Smooth muscle cell (in vitro differentiated cells): ENCODE data around the gene BCL6B. TPM values are rescaled to one million over a fixed set of nuclear protein-coding genes. Genes with fewer than 3 reads are reported as not detected.

ENCODE experiments used
- DNase-seq: peaks from one replicate; lab custom pipeline; 2025; ENCODE audit not compliant: unreplicated experiment; lab: John Stamatoyannopoulos, UW
- H2AFZ ChIP-seq: fragments of 200-600 bp; sonication (generic); 2 replicates; pipeline ENCODE4 v1.6.0; 2016; ENCODE audit warnings: antibody characterized with exemption, low read depth, mild to moderate bottlenecking
- H3F3A ChIP-seq: fragments of 200-600 bp; sonication (generic); 2 replicates; pipeline ENCODE4 v1.6.0; 2017; ENCODE audit warnings: antibody characterized with exemption, low read depth
- H3K27ac ChIP-seq: fragments of 200-600 bp; sonication (generic); 2 replicates; pipeline ENCODE4 v1.5.1; 2016; ENCODE audit warnings: low read depth, mild to moderate bottlenecking
- H3K27me3 ChIP-seq: fragments of 200-600 bp; sonication (generic); 2 replicates; pipeline ENCODE4 v1.6.1; 2016; ENCODE audit warnings: low read depth, mild to moderate bottlenecking
- H3K36me3 ChIP-seq: fragments of 200-600 bp; sonication (generic); 2 replicates; pipeline ENCODE4 v1.5.1; 2016; ENCODE audit warnings: low read depth
- H3K4me1 ChIP-seq: fragments of 200-600 bp; sonication (generic); 2 replicates; pipeline ENCODE4 v1.5.1; 2016; ENCODE audit warnings: low read depth
- H3K4me2 ChIP-seq: fragments of 200-600 bp; sonication (generic); 2 replicates; pipeline ENCODE4 v1.6.0; 2016; ENCODE audit warnings: mild to moderate bottlenecking
- H3K4me3 ChIP-seq: fragments of 200-600 bp; sonication (generic); 2 replicates; pipeline ENCODE4 v1.5.1; 2016; ENCODE audit warnings: mild to moderate bottlenecking
- H3K79me2 ChIP-seq: fragments of 200-600 bp; sonication (generic); 2 replicates; pipeline ENCODE4 v1.6.0; 2016; ENCODE audit warnings: low read depth, mild to moderate bottlenecking
- H3K9ac ChIP-seq: fragments of 200-600 bp; sonication (generic); 2 replicates; pipeline ENCODE4 v1.6.0; 2016; ENCODE audit warnings: low read depth
- H3K9me3 ChIP-seq: fragments of 200-600 bp; sonication (generic); replicated peaks from 2 replicates; pipeline ENCODE4 v1.5.1; 2016; ENCODE audit warnings: low read depth
- H4K20me1 ChIP-seq: fragments of 200-600 bp; sonication (generic); 2 replicates; pipeline ENCODE4 v1.6.0; 2016; ENCODE audit warnings: low read depth
- CTCF ChIP-seq: fragments of 200-600 bp; sonication (generic); IDR thresholded peaks from 2 replicates; pipeline ENCODE4 v1.5.1; 2017; ENCODE audit warnings: borderline replicate concordance, mild to moderate bottlenecking, antibody characterized with exemption; ENCODE audit not compliant: insufficient read depth, poor library complexity, severe bottlenecking
- WGBS: methylation state at CpG from one replicate; pipeline ENCODE4 v1.1.7; 2016; ENCODE audit warnings: low lambda C conversion rate; 5-methylcytosine and 5-hydroxymethylcytosine counted together
- polyA plus RNA-seq: library from polyadenylated mRNA; unstranded; fragments of >200 nt; fragmentation: Nextera tagmentation; extraction: Ambion mirVana; gene quantifications from 2 replicates; pipeline ENCODE4 v1.2.1, GENCODE V29; 2016
- total RNA-seq: library from RNA; depleted of rRNA; stranded (reverse); fragments of >200 nt; gene quantifications from 2 replicates; pipeline ENCODE4 v1.2.3, GENCODE V29; 2014

The BCL6B gene
- total and polyA plus RNA-seq, 2 experiments from 2014 or later = not detected

- peaks cover 2% of the 10 kb centered on the region for H3K79me2 ChIP-seq
- TF ChIP-seq CTCF = no peak
- no peak overlapping the region for H3K4me2 ChIP-seq
- WGBS = 85% methylated on average over 8 of the region's 10 CpGs
- H3K4me1 ChIP-seq = peaks cover 16% of the 10 kb centered on the region
- H3K9ac ChIP-seq = no peak overlapping the region
- H3K9me3 ChIP-seq = no peaks in the 10 kb centered on the region
- H3K27ac ChIP-seq = no peak overlapping the region
- H3F3A ChIP-seq = peaks cover 25% of the 10 kb centered on the region
- H2AFZ ChIP-seq = no peak overlapping the region
- peaks cover 14% of the 10 kb centered on the region for H3K27me3 ChIP-seq
- H3K4me3 ChIP-seq = no peak overlapping the region
- H3K36me3 ChIP-seq = no peaks in the 10 kb centered on the region
- H4K20me1 ChIP-seq = no peaks in the 10 kb centered on the region
- DNase-seq = no peak
These were observed 4.4 kb upstream of the BCL6B start for GRCh38 chr17:7018331-7018964.

GRCh38 chr17:7019367-7019766, 3.5 kb upstream of the BCL6B start:
- H3K4me3 ChIP-seq = peak overlapping the region; percentile 51
- 71% methylated on average over 10 of the region's 10 CpGs for WGBS
- peak overlapping the region; percentile 98 for H2AFZ ChIP-seq
- no peaks in the 10 kb centered on the region for H4K20me1 ChIP-seq
- H3K9me3 ChIP-seq = no peaks in the 10 kb centered on the region
- H3K36me3 ChIP-seq = no peaks in the 10 kb centered on the region
- no peak overlapping the region for H3K27ac ChIP-seq
- no peaks in the 10 kb centered on the region for H3K79me2 ChIP-seq
- H3K9ac ChIP-seq = peak overlapping the region; percentile 85
- peaks cover 14% of the 10 kb centered on the region for H3K4me1 ChIP-seq
- TF ChIP-seq CTCF = no peak
- H3F3A ChIP-seq = peaks cover 16% of the 10 kb centered on the region
- no peak for DNase-seq
- peak overlapping the region; percentile 95 for H3K4me2 ChIP-seq
- H3K27me3 ChIP-seq = peaks cover 15% of the 10 kb centered on the region

- H3K79me2 ChIP-seq = no peaks in the 10 kb centered on the region
- H3K27ac ChIP-seq = peak overlapping the region; percentile 38
- peaks cover 15% of the 10 kb centered on the region for H3F3A ChIP-seq
- H3K4me2 ChIP-seq = peak overlapping the region; percentile 95
- DNase-seq = no peak
- H3K9ac ChIP-seq = peak overlapping the region; percentile 85
- no peaks in the 10 kb centered on the region for H3K9me3 ChIP-seq
- peak overlapping the region; percentile 98 for H2AFZ ChIP-seq
- H3K36me3 ChIP-seq = no peaks in the 10 kb centered on the region
- H3K27me3 ChIP-seq = peaks cover 15% of the 10 kb centered on the region
- H3K4me3 ChIP-seq = peak overlapping the region; percentile 51
- H4K20me1 ChIP-seq = no peaks in the 10 kb centered on the region
- WGBS = 26% methylated on average over 9 of the region's 16 CpGs
- peaks cover 14% of the 10 kb centered on the region for H3K4me1 ChIP-seq
- no peak for TF ChIP-seq CTCF
These were observed 2.9 kb upstream of the BCL6B start for GRCh38 chr17:7019839-7020519.
